Panc1 (cell line): ENCODE measurements around the gene CADM4.

Experiments used
- CTCF ChIP-seq: fragments of 450-650 bp; IDR thresholded peaks from 2 replicates; pipeline ENCODE4 v1.5.1; 2017; ENCODE audit warnings: mild to moderate bottlenecking
- POLR2AphosphoS5 ChIP-seq: IDR thresholded peaks from 2 replicates; pipeline ENCODE4 v1.6.1; 2012; ENCODE audit warnings: mild to moderate bottlenecking, low read depth, low read length, moderate library complexity
- REST ChIP-seq, 2 experiments: IDR thresholded peaks; 2 replicates each; pipeline ENCODE4 v1.6.1; 2011 to 2012; ENCODE audit warnings: low read depth in 2 of 2, control low read depth in 1 of 2, low read length in 1 of 2, mild to moderate bottlenecking in 1 of 2, moderate library complexity in 1 of 2; ENCODE audit not compliant: insufficient read depth in 1 of 2
- SIN3A ChIP-seq: IDR thresholded peaks from 2 replicates; pipeline ENCODE4 v1.6.1; 2012; ENCODE audit warnings: low read depth, mild to moderate bottlenecking, low read length, moderate library complexity, borderline replicate concordance; ENCODE audit not compliant: insufficient read depth

GRCh38 chr19:43649514-43649913 lies 9.9 kb upstream of the CADM4 start:
- no peak for TF ChIP-seq CTCF
- TF ChIP-seq POLR2AphosphoS5, result no peak
- no peak for TF ChIP-seq REST (IDR thresholded peaks at IDR 0.05; ENCODE audit: insufficient read depth in 1 of 2, low read depth in 2 of 2, low read length in 1 of 2)
- TF ChIP-seq SIN3A, result no peak
